Body of pancreas (tissue), 4 donors: ENCODE results near the gene MYZAP. TPM values are rescaled to one million over a fixed set of nuclear protein-coding genes. Genes with fewer than 3 reads are reported as not detected.

Source experiments
- ATAC-seq: fragments of 150-250 bp; one replicate; pipeline ENCODE4 v1.9.1; 2016
- DNase-seq, 4 donors: peaks; one replicate each; pipeline ENCODE4 v3.0.0-alpha.2; 2019
- H3K27ac ChIP-seq, 4 donors: fragments of 200-600 bp; sonication (generic); 1 replicate in 3 of 4; 2 replicates in 1 of 4; pipeline versions ENCODE4 v1.5.1 to v1.6.1; 2016 to 2019; ENCODE audit warnings: mild to moderate bottlenecking in 1 of 4, mixed read lengths in 1 of 4, moderate library complexity in 1 of 4
- H3K27me3 ChIP-seq, 2 donors: fragments of 200-600 bp; sonication (generic); one replicate each; pipeline ENCODE4 v1.6.0; 2016; ENCODE audit warnings: mild to moderate bottlenecking in 1 of 2
- H3K36me3 ChIP-seq, 2 donors: fragments of 200-600 bp; sonication (generic); replicated peaks in 1 of 2; 2 replicates each; pipeline ENCODE4 v1.5.1; 2016; ENCODE audit warnings: low read depth in 2 of 2; ENCODE audit not compliant: insufficient read depth in 1 of 2
- H3K4me1 ChIP-seq: fragments of 200-600 bp; sonication (generic); one replicate; pipeline ENCODE4 v1.6.0; 2016
- H3K4me3 ChIP-seq, 2 donors: fragments of 200-600 bp; sonication (generic); 1 replicate in 1 of 2; 2 replicates in 1 of 2; pipeline ENCODE4 v1.5.1; 2016 to 2019
- H3K9me3 ChIP-seq, 3 donors: fragments of 200-600 bp; sonication (generic); 1 replicate in 2 of 3; 2 replicates in 1 of 3; pipeline ENCODE4 v1.5.1; 2016
- CTCF ChIP-seq, 7 experiments: fragments of 450-650 bp in 4 of 7; fragments of 200-600 bp in 3 of 7; sonication (generic) in 3 of 7; IDR thresholded peaks; one replicate each; pipeline ENCODE4 v1.5.1; 2016 to 2019; ENCODE audit warnings: antibody characterized with exemption in 7 of 7
- POLR2A ChIP-seq, 3 donors: fragments of 450-650 bp; IDR thresholded peaks; one replicate each; pipeline ENCODE4 v1.6.1; 2016; ENCODE audit warnings: antibody characterized with exemption in 3 of 3, mild to moderate bottlenecking in 2 of 3
- WGBS, 2 donors: methylation state at CpG; one replicate each; pipeline ENCODE4 v1.1.5; 2017; 5-methylcytosine and 5-hydroxymethylcytosine counted together
- intact Hi-C: fragments of 100-400 bp; cut with DNase I; formaldehyde crosslinking; loops from one replicate; pipeline ENCODE4 v1.15.1; 2023
- total RNA-seq, 2 donors: library from RNA; depleted of rRNA; stranded (reverse); fragments of >200 nt; gene quantifications; one replicate each; pipeline ENCODE4 v1.1.0, GENCODE V29; 2016

MYZAP gene
- total RNA-seq, 2 donors from 2014 or later = 10.9 to 16.3 TPM

- ATAC-seq = no peak
- intact Hi-C loops = no loop called here
- no peak for DNase-seq
These were observed 13.3 kb upstream of the MYZAP start for GRCh38 chr15:57578288-57578900.

GRCh38 chr15:57580428-57580827 lies 11.3 kb upstream of the MYZAP start:
- peak overlapping the region; percentile 1 to 57 (median 42) for H3K27ac ChIP-seq
- no peaks in the 10 kb centered on the region for H3K9me3 ChIP-seq
- H3K4me3 ChIP-seq = no peak overlapping the region
- DNase-seq = peak in 2 of 4 donors; percentile 36 to 51
- TF ChIP-seq CTCF (IDR thresholded peaks at IDR 0.05) = no peak
- TF ChIP-seq POLR2A (IDR thresholded peaks at IDR 0.05) = no peak
- ATAC-seq = peak; percentile 16
- H3K27me3 ChIP-seq = no peaks in the 10 kb centered on the region
- peaks cover 26% of the 10 kb centered on the region for H3K4me1 ChIP-seq
- intact Hi-C loops = no loop called here
- 42 to 51% methylated on average over 7 to 8 of the region's 8 CpGs for WGBS, 2 donors
- H3K36me3 ChIP-seq = no peaks in the 10 kb centered on the region

More at GRCh38 chr15:57578288-57578900, 13.3 kb upstream of the MYZAP start:
- Histone ChIP-seq H3K4me3 (no peak overlapping the region), H3K27me3 (no peaks in the 10 kb centered on the region), H3K27ac (no peak overlapping the region), H3K36me3 (no peaks in the 10 kb centered on the region), H3K9me3 (no peaks in the 10 kb centered on the region), H3K4me1 (peaks cover 26% of the 10 kb centered on the region)
- WGBS, 2 donors = 72 to 75% methylated on average over 6 of the region's 6 CpGs
- no peak for TF ChIP-seq POLR2A (IDR thresholded peaks at IDR 0.05)
- no peak for TF ChIP-seq CTCF (IDR thresholded peaks at IDR 0.05)

GRCh38 chr15:57580866-57581265 lies 10.8 kb upstream of the MYZAP start:
- intact Hi-C loops = no loop called here
- ATAC-seq (peak; percentile 90), DNase-seq (peak; percentile 36 to 71 (median 53))
- H3K36me3 ChIP-seq = no peaks in the 10 kb centered on the region
- no peaks in the 10 kb centered on the region for H3K27me3 ChIP-seq
- peak overlapping the region; percentile 1 to 57 (median 42) for H3K27ac ChIP-seq
- peaks cover 26% of the 10 kb centered on the region for H3K4me1 ChIP-seq
- H3K4me3 ChIP-seq = no peak overlapping the region
- WGBS, 2 donors = 19 to 20% methylated on average over 5 of the region's 5 CpGs
- TF ChIP-seq POLR2A (IDR thresholded peaks at IDR 0.05) = no peak
- peak in 3 of 7 experiments; percentile 16 to 39 (median 29) for TF ChIP-seq CTCF (IDR thresholded peaks at IDR 0.05)
- H3K9me3 ChIP-seq = no peaks in the 10 kb centered on the region

GRCh38 chr15:57582090-57582489 lies 9.6 kb upstream of the MYZAP start:
- H3K36me3 ChIP-seq = no peaks in the 10 kb centered on the region
- no peak for TF ChIP-seq POLR2A (IDR thresholded peaks at IDR 0.05)
- H3K4me3 ChIP-seq = no peak overlapping the region
- H3K27me3 ChIP-seq = no peaks in the 10 kb centered on the region
- WGBS, 2 donors = 70 to 81% methylated on average over 1 of the region's 1 CpG
- H3K4me1 ChIP-seq = peaks cover 26% of the 10 kb centered on the region
- DNase-seq = no peak
- no peak overlapping the region for H3K27ac ChIP-seq
- H3K9me3 ChIP-seq = no peaks in the 10 kb centered on the region
- no peak for ATAC-seq
- intact Hi-C loops = no loop called here

GRCh38 chr15:57583282-57583681 lies 8.4 kb upstream of the MYZAP start:
- H3K9me3 ChIP-seq = no peaks in the 10 kb centered on the region
- WGBS, 2 donors = 76 to 90% methylated on average over 2 of the region's 2 CpGs
- intact Hi-C loops = no loop called here

GRCh38 chr15:57583720-57584119 lies 8.0 kb upstream of the MYZAP start:
- H3K27ac ChIP-seq = no peak overlapping the region
- no peaks in the 10 kb centered on the region for H3K9me3 ChIP-seq
- no peaks in the 10 kb centered on the region for H3K36me3 ChIP-seq
- no peak overlapping the region for H3K4me3 ChIP-seq
- intact Hi-C loops = no loop called here
- TF ChIP-seq CTCF (IDR thresholded peaks at IDR 0.05) = no peak
- H3K4me1 ChIP-seq = peaks cover 26% of the 10 kb centered on the region
- H3K27me3 ChIP-seq = no peaks in the 10 kb centered on the region
- ATAC-seq = no peak
- DNase-seq = no peak
- WGBS, 2 donors = 95 to 97% methylated on average over 3 of the region's 3 CpGs

More at GRCh38 chr15:57583282-57583681, 8.4 kb upstream of the MYZAP start:
- H3K4me3 ChIP-seq = no peak overlapping the region
- no peaks in the 10 kb centered on the region for H3K27me3 ChIP-seq
- H3K36me3 ChIP-seq = no peaks in the 10 kb centered on the region
- no peak overlapping the region for H3K27ac ChIP-seq
- DNase-seq (no peak), ATAC-seq (no peak)
- peaks cover 26% of the 10 kb centered on the region for H3K4me1 ChIP-seq
- no peak for TF ChIP-seq POLR2A (IDR thresholded peaks at IDR 0.05)
